ENCODE measurements around the gene NOTCH1.

GRCh38 chr9:136485049-136486045 lies 60.5 kb downstream of the NOTCH1 start:
- TF ChIP-seq GATA2 (IDR thresholded peaks at IDR 0.05; ENCODE audit: low read depth, low read length) (no peak), GATA3 (IDR thresholded peaks at IDR 0.05; ENCODE audit: low read depth, low read length) (no peak)
